H1 (cell line): ENCODE results near the gene UBE2M. TPM values are rescaled to one million over a fixed set of nuclear protein-coding genes. Genes with fewer than 3 reads are reported as not detected.

Experiments
- ASH2L ChIP-seq: fragments of 200-600, 300-600 bp; sonication (generic); IDR thresholded peaks from one replicate; pipeline ENCODE4 v1.7.1; 2017; ENCODE audit warnings: low read length
- BCL11A ChIP-seq, 2 experiments: IDR thresholded peaks; one replicate each; pipeline ENCODE4 v1.6.1; 2011; ENCODE audit warnings: low read depth in 2 of 2, low read length in 2 of 2, mild to moderate bottlenecking in 2 of 2
- BRCA1 ChIP-seq: IDR thresholded peaks from 2 replicates; pipeline ENCODE4 v1.6.1; 2012; ENCODE audit warnings: low read depth, low read length, improper control_type of control experiment
- CREB1 ChIP-seq: IDR thresholded peaks from 2 replicates; pipeline ENCODE4 v1.6.1; 2012; ENCODE audit warnings: inconsistent platforms
- EP300 ChIP-seq, 2 experiments: IDR thresholded peaks; 1 replicate in 1 of 2; 2 replicates in 1 of 2; pipeline ENCODE4 v1.6.1; 2011 to 2012; ENCODE audit warnings: low read depth in 2 of 2, low read length in 2 of 2, mild to moderate bottlenecking in 2 of 2, borderline replicate concordance in 1 of 2, inconsistent platforms in 1 of 2, moderate library complexity in 1 of 2
- HDAC2 ChIP-seq, 2 experiments: fragments of 300-600 bp in 1 of 2; sonication (generic) in 1 of 2; IDR thresholded peaks; 2 replicates each; pipeline ENCODE4 v1.6.1; 2011 to 2012; ENCODE audit warnings: low read depth in 2 of 2, low read length in 2 of 2, mild to moderate bottlenecking in 2 of 2, moderate library complexity in 2 of 2, borderline replicate concordance in 1 of 2, inconsistent platforms in 1 of 2
- MAFK ChIP-seq: IDR thresholded peaks from 2 replicates; pipeline ENCODE4 v1.6.1; 2012; ENCODE audit warnings: low read depth, mild to moderate bottlenecking, improper control_type of control experiment, low read length
- NANOG ChIP-seq: IDR thresholded peaks from 2 replicates; pipeline ENCODE4 v1.6.1; 2011; ENCODE audit warnings: low read length, low read depth, mild to moderate bottlenecking, inconsistent platforms; ENCODE audit not compliant: insufficient read depth, poor library complexity, severe bottlenecking
- POLR2AphosphoS5 ChIP-seq: IDR thresholded peaks from 2 replicates; pipeline ENCODE4 v1.6.1; 2011; ENCODE audit warnings: low read depth, low read length
- RAD21 ChIP-seq, 2 experiments: IDR thresholded peaks in 1 of 2; conservative IDR thresholded peaks in 1 of 2; 2 replicates each; pipeline ENCODE4 v1.6.1; 2011; ENCODE audit warnings: low read depth in 2 of 2, low read length in 2 of 2, improper control_type of control experiment in 1 of 2, inconsistent platforms in 1 of 2, mild to moderate bottlenecking in 1 of 2, moderate library complexity in 1 of 2
- RBBP5 ChIP-seq: IDR thresholded peaks from 2 replicates; pipeline ENCODE4 v1.7.1; 2012; ENCODE audit warnings: low read depth, mild to moderate bottlenecking, inconsistent platforms, low read length, moderate library complexity, borderline replicate concordance
- SIX5 ChIP-seq: IDR thresholded peaks from 2 replicates; pipeline ENCODE4 v1.6.1; 2011; ENCODE audit warnings: mild to moderate bottlenecking, low read depth, low read length
- SP2 ChIP-seq: IDR thresholded peaks from 2 replicates; pipeline ENCODE4 v1.6.1; 2012; ENCODE audit warnings: mild to moderate bottlenecking, low read length, inconsistent platforms
- SRF ChIP-seq: IDR thresholded peaks from 2 replicates; pipeline ENCODE4 v1.6.1; 2011; ENCODE audit warnings: mild to moderate bottlenecking, low read depth, low read length, moderate library complexity
- TAF1 ChIP-seq: IDR thresholded peaks from 2 replicates; pipeline ENCODE4 v1.6.1; 2011; ENCODE audit warnings: mild to moderate bottlenecking, low read depth, low read length
- TAF7 ChIP-seq: optimal IDR thresholded peaks from 2 replicates; pipeline ENCODE3; 2011; ENCODE audit warnings: low read depth, mild to moderate bottlenecking, inconsistent platforms, low read length, moderate library complexity, borderline replicate concordance
- TCF12 ChIP-seq: IDR thresholded peaks from 2 replicates; pipeline ENCODE4 v1.6.1; 2011; ENCODE audit warnings: low read depth, mild to moderate bottlenecking, low read length
- polyA plus RNA-seq, 7 experiments: library from polyadenylated mRNA; depleted of rRNA in 3 of 7; stranded (reverse) in 5 of 7; unstranded in 2 of 7; fragments of >200 nt in 5 of 7; fragments of 200-250 nt in 2 of 7; gene quantifications; 1 replicate in 5 of 7; 2 replicates in 1 of 7; 4 replicates in 1 of 7; pipeline versions ENCODE4 v1.2.1 to v1.2.3, GENCODE V29; 2011 to 2013; ENCODE audit warnings: missing spikeins in 2 of 7, mixed read lengths in 2 of 7
- total RNA-seq: library from RNA; stranded (reverse); fragmentation: NEBNext Ultra II Directional; extraction: Animal tissue kit (Norgen Biotek cat#: 25700); gene quantifications from 2 replicates; pipeline ENCODE4 v1.2.1, GENCODE V29; 2021
- TF ChIP-seq, protein P1 (sequence below): IDR thresholded peaks from 2 replicates; pipeline ENCODE4 v1.6.1; 2011; ENCODE audit warnings: low read length, improper control_type of control experiment
- TF ChIP-seq, protein P2 (sequence below), 3 experiments: IDR thresholded peaks; 1 replicate in 2 of 3; 2 replicates in 1 of 3; pipeline versions ENCODE4 v1.5.1 to v1.6.1; 2011; ENCODE audit warnings: low read length in 3 of 3, mild to moderate bottlenecking in 3 of 3, inconsistent platforms in 2 of 3, low read depth in 1 of 3, moderate library complexity in 1 of 3; ENCODE audit not compliant: insufficient read depth in 1 of 3; ENCODE audit errors: control extremely low read depth in 1 of 3

The UBE2M gene
- total and polyA plus RNA-seq, 2 of the 8 experiments (the other 6 are each of a cell fraction or from before 2014, with no cell fraction given) = 93.8 to 114 TPM

DNA sequence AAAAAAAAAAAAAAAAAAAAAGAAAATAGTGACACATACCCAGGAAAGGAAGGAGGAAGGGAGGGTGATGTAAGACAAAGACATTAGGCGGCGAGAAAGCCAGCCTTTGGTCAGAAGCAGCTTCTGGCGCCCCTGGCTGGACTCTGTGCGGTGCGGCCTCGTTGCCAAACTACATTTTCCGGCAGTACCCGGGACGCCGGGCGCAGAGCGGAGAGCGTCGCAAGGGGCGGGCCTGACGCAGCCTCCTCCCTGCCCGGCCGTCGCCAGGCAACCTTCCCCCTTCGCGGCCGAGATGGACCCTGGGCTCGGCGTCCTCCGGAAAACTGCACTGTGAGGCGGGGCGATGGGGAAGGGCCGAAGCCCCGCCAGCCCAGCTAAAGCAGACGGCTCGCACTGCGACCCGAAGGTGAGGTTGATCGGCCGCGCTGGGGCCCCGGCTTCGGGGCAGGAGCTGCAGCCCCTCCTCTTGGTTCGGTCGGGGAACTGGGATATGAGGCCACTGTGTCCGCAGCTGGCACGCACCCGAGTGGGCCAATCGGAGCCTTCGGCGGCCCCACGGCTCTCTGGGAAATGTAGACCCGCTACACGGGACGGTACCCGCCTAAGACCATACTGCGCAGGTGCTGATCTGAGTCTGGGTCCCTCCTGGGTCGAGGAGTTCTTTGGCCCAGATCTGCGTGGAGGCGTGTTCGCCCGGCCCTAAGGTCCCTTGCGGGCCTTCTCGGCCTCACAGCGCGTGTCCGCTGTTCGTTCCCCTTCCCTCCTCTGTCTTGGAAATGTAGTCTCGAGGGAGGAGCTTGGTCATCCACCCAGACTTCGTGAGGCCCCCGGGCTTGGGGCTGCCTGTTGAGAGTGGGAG lies 17.0 kb upstream of the UBE2M start (continued):
- TF ChIP-seq, protein P1, sequence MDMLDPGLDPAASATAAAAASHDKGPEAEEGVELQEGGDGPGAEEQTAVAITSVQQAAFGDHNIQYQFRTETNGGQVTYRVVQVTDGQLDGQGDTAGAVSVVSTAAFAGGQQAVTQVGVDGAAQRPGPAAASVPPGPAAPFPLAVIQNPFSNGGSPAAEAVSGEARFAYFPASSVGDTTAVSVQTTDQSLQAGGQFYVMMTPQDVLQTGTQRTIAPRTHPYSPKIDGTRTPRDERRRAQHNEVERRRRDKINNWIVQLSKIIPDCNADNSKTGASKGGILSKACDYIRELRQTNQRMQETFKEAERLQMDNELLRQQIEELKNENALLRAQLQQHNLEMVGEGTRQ = no peak; the same call in 1 of the 2 replicates
- TF ChIP-seq CREB1 (peak; percentile 98), SIX5 (peak; percentile 84), RAD21 (IDR thresholded peaks at IDR 0.05 in 1 of 2, conservative IDR thresholded peaks at IDR 0.05 in 1 of 2; ENCODE audit: low read depth in 2 of 2, low read length in 2 of 2) (no peak), HDAC2 (IDR thresholded peaks at IDR 0.05; ENCODE audit: borderline replicate concordance in 1 of 2, low read depth in 2 of 2, low read length in 2 of 2) (peak; percentile 43 to 53; a peak in 2 of 4 replicates), NANOG (no peak), TCF12 (no peak), MAFK (no peak), POLR2AphosphoS5 (peak; percentile 64; the same call in 1 of the 2 replicates), SP2 (no peak), ASH2L (peak; percentile 43), BRCA1 (no peak), BCL11A (IDR thresholded peaks at IDR 0.05; ENCODE audit: low read depth in 2 of 2, low read length in 2 of 2) (no peak), EP300 (IDR thresholded peaks at IDR 0.05; ENCODE audit: borderline replicate concordance in 1 of 2, low read depth in 2 of 2, low read length in 2 of 2) (0 out of 3 replicates have a peak, but pooled peaks of 1 of the 2 experiments have one; percentile 9), SRF (peak; percentile 68), TAF7 (peak; percentile 50), TAF1 (peak; percentile 73), RBBP5 (0 out of 2 replicates have a peak, but pooled peaks have one; percentile 39)
- TF ChIP-seq, protein P2, sequence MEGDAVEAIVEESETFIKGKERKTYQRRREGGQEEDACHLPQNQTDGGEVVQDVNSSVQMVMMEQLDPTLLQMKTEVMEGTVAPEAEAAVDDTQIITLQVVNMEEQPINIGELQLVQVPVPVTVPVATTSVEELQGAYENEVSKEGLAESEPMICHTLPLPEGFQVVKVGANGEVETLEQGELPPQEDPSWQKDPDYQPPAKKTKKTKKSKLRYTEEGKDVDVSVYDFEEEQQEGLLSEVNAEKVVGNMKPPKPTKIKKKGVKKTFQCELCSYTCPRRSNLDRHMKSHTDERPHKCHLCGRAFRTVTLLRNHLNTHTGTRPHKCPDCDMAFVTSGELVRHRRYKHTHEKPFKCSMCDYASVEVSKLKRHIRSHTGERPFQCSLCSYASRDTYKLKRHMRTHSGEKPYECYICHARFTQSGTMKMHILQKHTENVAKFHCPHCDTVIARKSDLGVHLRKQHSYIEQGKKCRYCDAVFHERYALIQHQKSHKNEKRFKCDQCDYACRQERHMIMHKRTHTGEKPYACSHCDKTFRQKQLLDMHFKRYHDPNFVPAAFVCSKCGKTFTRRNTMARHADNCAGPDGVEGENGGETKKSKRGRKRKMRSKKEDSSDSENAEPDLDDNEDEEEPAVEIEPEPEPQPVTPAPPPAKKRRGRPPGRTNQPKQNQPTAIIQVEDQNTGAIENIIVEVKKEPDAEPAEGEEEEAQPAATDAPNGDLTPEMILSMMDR (IDR thresholded peaks at IDR 0.05; ENCODE audit: control extremely low read depth in 1 of 3, insufficient read depth in 1 of 3, low read depth in 1 of 3, low read length in 3 of 3) = peak in 1 of 3 experiments; percentile 1; a peak in 1 of 4 replicates
